Spleen (tissue), 7 donors: Measurements from ENCODE around the gene VSTM2L.

Experiments
- POLR2A ChIP-seq, 3 donors: fragments of 450-650 bp; IDR thresholded peaks; one replicate each; pipeline ENCODE4 v1.5.1; 2017; ENCODE audit warnings: antibody characterized with exemption in 3 of 3, mild to moderate bottlenecking in 1 of 3
- POLR2AphosphoS5 ChIP-seq, 3 donors: sonication (generic); formaldehyde crosslinking; IDR thresholded peaks; one replicate each; pipeline ENCODE4 v1.5.1; 2017; ENCODE audit warnings: antibody characterized with exemption in 3 of 3
- TF ChIP-seq, protein P1 (sequence below), 11 experiments: fragments of 200-600 bp in 7 of 11; fragments of 450-650 bp in 4 of 11; sonication (generic) in 4 of 11; IDR thresholded peaks in 8 of 11; conservative IDR thresholded peaks in 3 of 11; 1 replicate in 7 of 11; 2 replicates in 4 of 11; pipeline versions ENCODE4 v1.4.0 to v1.8.0; 2016 to 2021; ENCODE audit warnings: antibody characterized with exemption in 11 of 11, inconsistent platforms in 4 of 11, mild to moderate bottlenecking in 1 of 11
- donor health status: DM: no; HTN: no; CAD: no; lungs with moderate emphysema.
- donor health status: DM: no; HTN: no; CAD: no.
- donor health status: DM: no; HTN: no; CAD: no.

DNA sequence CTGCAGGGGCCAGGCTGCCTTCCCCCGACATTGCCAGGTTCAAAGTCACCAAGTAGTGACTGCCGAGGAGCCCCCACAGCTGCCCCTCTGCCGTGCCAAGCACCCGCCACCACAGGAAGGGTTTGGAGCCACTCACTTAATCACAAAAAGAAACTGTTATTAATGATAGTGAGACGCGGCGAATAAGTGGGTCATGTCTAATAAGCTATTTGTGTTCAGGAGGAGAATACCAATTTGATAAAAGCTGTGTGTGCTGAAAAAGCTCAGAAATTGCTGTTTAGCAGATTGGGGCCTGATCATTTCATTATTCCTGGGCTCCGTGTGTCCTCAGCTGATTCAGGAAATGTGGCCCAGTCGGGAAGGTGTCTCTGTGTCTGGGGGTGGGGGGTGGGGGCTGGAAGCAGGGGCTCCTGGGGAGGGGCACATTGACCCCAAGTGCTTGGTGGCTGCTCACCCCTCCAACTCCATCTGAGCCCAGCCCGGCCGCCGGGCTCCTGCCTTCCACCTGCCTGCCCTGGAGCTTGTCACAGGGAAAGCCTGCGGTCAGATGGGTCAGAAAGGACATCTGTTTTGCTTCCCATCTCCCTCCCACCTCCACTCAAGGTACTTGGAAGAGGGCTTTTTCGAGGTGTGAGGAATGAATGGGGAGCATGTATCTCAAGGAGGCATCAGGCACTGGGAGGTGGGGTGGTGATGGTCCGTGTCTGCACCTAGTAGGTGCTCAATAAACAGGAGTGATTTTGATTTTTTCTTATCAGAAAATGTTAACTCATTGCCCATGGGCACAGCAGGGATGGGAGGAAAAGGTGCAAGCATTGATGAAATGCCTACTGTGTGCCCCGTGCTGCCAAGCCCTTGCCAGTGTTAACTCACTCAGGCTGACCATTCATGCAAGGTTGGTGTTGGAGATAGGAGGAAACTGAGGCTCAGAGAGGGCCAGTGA, 3.0 kb downstream of the VSTM2L start:
- TF ChIP-seq, protein P1, sequence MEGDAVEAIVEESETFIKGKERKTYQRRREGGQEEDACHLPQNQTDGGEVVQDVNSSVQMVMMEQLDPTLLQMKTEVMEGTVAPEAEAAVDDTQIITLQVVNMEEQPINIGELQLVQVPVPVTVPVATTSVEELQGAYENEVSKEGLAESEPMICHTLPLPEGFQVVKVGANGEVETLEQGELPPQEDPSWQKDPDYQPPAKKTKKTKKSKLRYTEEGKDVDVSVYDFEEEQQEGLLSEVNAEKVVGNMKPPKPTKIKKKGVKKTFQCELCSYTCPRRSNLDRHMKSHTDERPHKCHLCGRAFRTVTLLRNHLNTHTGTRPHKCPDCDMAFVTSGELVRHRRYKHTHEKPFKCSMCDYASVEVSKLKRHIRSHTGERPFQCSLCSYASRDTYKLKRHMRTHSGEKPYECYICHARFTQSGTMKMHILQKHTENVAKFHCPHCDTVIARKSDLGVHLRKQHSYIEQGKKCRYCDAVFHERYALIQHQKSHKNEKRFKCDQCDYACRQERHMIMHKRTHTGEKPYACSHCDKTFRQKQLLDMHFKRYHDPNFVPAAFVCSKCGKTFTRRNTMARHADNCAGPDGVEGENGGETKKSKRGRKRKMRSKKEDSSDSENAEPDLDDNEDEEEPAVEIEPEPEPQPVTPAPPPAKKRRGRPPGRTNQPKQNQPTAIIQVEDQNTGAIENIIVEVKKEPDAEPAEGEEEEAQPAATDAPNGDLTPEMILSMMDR (IDR thresholded peaks at IDR 0.05 in 8 of 11, conservative IDR thresholded peaks at IDR 0.05 in 3 of 11) = no peak
- no peak for TF ChIP-seq POLR2AphosphoS5 (IDR thresholded peaks at IDR 0.05)
- TF ChIP-seq POLR2A (IDR thresholded peaks at IDR 0.05) = no peak
